ENCODE measurements around the gene ZNF341. TPM values are rescaled to one million over a fixed set of nuclear protein-coding genes. Genes with fewer than 3 reads are reported as not detected.
"Not testable (repeated sequence)": the region's sequence is repeated elsewhere in the genome, so short reads cannot be mapped to it uniquely, and the experiment has no call there.

ZNF341 gene
- polyA plus RNA-seq (ENCODE audit: insufficient read length): 3.6 TPM

DNA sequence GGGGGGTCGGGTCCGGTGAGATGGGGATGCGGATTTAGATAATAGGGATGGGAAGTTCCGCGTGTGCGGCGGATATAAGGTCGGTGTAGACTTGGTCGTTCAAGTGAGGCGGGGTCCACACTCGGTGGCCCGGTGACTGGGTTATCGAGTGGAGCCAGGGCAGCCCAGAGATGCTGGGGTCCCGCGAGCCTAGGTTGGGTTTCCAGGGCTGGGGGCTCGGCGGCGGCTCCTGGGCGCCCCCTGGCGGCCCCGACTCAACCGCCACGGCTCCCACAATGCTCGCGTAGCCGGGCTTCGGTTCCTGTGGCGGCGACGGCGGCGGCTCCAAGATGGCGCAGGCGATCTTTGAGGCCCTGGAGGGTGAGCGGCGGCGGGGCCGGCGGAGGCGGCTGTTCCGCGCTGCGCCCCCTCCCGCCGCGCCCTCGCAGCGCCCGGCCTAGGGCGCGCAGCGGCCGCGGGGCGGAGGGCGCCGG, at the start of gene ZNF341:
Gene ZNF341 (plus strand): TSS at position 304 of the 473 bp plus-strand sequence. CDS start 26 bp downstream, at position 330.
- no peak for DNase-seq

DNA sequence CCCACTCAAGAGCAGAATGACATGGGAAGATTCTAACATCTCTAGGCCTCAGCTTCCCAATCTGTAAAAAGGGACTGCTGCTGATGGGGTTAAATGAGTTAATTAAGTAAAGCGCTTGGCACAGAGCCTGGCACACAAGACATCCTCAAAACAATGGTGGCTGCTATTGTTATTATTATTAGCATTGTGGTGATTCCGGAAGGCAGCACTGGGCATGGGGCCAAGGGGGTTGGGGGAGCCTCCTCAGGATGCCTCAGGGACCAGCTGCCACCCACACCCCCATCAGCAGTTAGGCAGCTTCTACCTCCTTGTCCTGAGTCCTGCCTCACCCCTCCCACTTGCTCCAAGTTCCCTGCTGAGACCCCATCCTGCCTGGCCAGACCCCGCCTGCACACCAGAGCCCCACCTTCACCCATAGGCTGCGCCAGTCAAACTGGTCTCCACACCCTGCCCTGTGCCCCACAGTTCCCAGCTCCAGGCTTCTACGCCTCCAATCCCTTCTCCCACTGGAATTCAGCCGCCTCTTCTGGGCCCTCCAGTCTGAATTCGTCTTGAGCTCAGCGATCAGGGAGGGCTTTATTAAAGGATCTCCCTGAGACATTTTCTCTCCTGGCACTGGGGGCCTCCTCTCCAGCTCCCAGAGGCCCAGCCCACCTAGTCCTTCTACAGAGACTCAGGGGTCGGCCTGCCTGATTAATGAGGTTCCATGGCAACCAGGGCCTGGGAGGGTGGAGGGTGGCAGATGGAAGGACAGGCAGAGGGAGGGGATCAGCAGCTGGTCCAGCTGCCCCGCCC, 47.1 kb upstream of the ZNF341 start:
- no peak for DNase-seq

DNA sequence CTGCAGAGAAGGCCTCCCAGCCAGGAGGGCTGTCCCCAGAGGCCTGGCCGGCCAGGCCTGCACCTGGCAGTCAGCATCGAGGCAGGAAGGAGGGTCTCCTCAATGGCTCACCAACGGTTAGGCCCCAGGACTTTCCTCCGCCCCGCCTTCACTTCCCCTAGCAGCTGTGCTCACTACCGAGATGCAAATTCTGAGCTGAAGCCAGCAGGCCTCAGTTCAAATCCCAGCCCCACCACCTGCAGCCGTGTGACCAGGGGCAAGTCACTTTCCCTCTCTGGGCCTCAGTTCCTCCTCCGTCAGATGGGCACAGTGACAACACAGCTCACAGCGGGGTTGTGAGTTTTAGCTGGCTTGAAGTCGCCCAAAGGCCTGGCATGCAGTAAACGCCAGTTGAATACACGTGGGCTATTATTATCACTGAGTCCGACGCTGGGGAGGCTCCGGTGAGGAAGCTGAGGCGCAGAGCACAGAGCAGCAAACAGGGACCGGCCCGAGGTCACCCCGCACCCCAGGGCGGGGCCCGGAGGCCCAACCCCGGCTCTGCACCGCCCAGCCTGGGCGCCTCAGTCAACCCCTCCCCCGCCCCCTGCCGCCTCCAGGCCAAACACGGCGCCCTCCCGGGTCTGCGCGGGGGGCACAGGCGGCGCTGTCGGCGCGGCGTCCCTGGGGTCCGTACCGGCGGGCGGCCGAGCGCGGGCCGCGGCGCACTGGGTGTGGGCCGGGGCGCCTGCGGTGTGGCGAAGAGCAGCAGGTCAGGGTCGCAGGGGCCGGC, 46.3 kb upstream of the ZNF341 start:
- peak; percentile 57 for DNase-seq

DNA sequence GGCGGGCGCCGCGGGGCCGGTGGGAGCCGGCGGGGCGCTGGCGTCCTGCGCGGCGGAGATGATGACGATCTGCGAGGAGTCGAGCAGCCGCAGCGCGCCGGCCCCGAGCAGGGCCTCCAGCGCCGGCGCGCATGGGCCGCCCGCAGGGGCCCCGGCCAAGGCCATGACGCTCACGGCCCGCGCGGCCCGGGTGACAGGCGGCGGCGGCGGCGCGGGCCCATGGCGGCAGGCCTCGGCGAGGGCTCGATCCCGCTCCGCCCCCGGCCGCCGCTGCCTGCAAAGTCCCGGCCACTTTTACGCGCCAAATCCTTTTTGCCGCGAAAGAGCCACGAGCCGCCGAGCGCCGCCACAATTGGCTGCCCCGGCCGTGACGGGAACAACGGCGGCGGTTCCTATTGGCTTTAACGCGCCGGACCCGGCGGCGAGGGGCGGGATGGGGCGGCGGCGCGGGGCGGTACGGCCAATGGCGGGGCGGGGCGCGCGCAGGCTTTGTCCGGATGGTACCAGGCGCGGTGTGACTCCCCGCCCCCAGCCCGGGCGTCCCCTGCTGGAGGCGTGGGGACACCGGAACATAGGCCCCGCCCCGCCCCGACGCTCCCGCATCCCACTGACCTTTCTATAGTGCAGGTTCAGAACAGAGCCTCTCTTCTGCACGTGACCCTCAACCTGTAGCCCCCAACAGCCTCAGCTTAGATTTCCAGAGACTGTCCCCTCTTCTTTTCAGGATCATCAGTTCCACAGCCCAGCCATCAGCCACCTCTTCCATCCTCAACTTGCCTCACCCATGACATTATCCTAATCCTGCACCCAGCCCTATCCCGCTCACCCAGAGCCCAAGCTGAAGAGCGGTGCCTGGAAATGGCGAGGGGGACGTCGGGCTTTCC, 45.5 kb upstream of the ZNF341 start, which contains the start of gene E2F1:
Gene E2F1 (minus strand): TSS at position 286 of the 884 bp plus-strand sequence. CDS start 121 bp downstream, at position 165.
- DNase-seq: peak; percentile 94

DNA sequence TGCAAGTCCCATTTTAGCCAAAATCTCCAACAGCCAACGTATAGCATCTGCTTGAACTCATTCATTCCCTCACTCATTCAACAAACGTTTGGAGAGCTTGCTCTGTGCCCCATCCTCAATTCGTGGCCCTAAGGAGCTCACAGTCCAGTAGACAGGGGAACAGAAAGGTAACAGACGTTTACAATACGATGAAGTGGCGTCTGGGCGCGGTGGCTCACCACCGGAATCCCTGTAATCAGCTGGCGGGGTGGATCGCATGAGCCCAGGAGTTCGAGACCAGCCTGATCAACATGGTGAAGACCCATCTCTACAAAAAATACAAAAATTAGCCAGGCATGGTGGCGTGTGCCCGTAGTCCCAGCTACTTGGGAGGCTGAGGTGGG, 44.8 kb upstream of the ZNF341 start:
- DNase-seq: no peak

DNA sequence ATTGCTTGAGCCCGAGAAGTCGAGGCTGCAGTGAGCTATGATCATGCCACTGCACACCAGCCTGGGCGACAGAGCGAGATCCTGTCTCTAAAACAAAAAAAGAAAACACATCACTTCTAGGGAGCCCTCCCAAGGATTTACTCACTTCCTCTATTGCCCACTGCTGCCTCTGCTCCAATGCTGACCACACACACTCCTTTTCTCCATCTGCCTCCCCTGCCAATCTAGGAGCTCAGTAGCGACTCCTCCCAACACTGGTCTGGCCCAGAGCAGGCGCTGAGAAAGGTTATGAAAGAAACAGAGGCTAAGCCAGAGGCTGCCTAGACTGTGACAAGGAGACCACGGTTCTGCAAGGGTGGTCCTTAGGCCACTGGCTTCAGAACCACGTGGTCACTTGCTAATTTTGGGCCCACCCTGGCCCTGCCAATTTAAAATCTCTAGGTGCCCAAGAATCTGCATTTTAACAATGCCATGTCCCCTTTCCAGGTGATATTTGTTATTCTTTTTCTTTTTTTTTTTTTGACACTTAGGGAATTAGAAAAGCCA, 44.4 kb upstream of the ZNF341 start:
- DNase-seq: no peak

DNA sequence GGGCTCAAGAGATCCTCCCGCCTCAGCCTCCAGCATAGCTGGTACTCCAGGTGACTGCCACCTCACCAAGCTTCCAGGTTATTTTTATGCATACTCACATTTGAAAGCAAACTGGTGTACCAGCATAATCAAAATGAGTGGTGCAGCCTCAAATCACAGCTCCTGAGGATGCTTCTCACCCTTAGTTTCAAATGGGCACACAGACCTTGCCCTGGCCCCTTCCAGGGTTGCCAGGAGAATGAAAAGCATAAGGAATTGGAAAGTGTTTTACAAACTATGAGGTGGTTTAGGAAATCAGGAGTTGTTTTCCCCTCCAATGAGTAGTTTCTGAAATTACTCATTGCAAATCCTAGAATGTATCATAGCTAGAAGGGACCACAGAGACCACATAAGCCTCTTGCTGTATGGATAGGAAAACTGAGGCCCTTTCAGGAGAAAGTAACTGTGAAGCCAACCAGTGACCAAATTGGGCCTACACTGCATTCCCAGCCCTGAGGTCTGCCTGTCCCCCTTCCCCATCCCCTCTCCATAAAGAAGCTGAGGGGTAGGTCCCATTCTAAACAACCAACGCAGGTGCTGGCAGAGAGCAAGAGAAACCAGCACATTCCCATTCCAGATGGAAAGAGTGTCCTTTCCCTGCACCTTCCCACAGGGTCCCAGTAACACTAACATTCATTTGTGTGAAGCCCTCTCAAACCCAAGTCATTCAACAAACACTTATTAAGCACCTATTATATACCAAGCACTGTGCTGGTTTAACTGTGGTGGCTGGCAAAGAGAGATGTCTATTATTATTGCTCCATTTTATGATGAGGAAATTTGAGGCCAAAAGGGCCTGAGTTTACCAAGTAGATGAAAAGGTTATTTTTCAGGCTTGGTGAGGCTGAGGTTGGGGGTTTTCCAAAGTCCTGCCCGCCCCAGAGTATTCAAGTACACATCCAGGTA, 43.5 kb upstream of the ZNF341 start:
- DNase-seq: no peak

DNA sequence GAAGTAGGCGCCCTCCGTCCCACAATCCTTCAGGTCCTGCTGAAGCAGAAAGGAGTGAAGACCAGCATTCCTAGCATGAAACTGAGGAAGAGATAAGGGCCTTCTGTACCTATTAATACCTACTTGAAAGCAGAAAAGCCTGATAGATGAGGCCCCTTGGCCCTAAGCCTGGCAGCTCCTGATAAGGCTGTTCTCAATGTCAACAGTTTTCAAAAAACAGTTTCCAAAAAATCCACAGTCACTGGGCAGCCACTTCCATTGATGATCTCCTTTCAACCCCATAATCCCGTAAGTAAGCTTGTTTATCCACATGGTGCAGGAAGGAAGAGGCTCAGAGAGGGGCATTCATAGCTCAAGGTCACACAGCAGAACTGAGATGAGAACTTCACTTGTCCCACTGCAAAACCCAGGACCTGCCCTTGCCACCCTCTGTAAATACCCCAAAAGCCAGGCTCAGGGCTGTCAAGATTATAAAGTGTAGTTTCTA, 42.8 kb upstream of the ZNF341 start:
- DNase-seq: no peak

DNA sequence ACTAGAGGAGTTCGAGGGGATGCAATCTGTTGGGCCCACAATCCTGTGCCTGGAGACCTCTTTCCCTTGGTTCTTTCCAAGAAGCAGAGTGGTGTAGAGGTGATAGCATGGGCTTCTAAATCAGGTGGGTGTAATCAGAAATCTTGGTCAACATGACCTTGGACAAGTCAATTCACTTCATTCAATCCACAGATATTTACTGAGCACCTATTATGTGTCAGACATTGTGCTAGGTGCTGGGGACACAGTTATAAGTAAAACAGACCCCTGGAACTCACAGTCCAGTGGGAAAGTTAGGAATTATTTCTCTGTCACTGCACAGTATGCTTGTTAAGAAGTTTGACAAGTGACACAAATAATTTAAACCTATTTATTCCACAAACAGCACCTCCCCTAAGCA, 42.3 kb upstream of the ZNF341 start:
- no peak for DNase-seq

DNA sequence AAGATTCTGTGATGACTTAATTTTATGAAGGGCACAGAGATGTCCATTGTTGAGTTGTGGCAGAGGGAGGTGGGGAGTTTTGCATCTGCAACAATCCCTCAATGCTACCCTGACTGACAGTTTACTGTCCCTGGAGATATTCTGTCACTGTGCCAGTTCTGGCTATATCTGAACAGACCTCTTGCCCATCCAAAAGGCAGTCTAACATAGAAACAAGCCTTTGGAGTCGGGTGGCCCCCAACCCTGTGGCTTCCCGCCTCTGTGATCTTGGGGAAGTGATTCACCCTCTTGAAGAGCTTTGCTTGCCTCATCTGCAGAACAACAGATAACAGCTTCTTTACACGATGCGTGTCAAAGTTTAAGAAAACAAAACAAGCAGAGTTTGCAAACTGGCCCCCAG, 41.8 kb upstream of the ZNF341 start:
- DNase-seq: no peak

DNA sequence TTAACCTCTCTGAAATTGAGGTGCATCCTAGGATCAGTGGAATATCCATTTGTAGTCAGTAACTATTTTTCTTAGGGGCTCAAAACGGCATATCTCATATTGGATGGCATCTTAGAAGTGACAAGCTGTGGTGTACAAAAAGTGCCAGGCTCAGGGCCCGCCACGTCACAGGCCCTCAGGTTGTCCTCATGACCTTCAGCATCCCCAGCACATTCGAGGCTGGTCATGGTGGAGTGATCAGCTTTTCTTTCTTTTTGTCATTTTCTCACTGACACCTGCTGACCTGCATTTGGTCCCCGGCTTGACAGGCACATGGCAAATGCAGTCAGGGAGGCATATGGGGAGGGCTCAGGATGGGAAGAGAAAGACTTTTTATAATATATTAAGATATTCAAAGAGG, 38.5 kb upstream of the ZNF341 start:
- DNase-seq: no peak

DNA sequence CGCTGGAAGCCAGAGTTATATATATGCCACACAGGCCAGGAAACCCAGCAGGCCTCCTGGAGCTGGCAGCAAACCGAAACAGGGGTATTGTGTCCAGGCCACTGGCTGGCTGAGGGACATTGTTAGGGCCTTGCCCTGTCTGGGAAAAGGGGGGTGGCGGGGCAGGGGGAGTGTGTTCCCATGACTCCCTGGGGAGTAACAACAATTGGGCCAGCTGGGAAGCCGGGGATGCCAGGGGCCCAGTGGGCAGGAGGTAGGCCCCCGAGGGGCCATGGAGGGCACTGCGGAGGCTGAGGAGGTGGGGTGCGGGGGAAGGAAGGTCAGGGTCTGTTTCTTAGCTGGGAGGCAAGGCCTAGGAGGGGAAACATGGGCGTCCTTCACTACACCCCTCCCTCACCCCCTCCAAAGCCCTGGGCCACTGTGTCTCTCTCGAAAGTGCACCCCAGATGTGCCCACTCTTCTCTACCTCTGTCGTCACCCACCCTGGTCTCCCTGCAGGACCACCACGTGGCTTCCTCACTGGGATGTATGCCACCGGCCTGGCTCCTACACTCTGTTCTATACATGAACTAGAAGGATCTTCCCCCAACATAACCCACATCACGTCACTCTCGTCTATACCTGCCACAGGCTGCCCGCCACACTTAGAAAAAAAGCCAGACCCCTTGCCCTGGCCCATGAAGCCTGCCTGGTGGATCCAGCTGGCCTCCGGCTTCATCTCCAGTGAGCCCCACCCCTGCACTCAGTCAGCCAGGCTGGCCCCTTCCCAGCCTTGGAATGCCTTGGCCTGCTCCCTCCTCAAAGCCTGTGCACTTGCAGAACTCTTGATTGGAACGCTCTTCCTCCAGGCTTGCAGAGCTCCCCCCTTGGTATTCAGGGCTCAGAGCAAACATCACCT, 37.8 kb upstream of the ZNF341 start:
- peak; percentile 64 for DNase-seq

DNA sequence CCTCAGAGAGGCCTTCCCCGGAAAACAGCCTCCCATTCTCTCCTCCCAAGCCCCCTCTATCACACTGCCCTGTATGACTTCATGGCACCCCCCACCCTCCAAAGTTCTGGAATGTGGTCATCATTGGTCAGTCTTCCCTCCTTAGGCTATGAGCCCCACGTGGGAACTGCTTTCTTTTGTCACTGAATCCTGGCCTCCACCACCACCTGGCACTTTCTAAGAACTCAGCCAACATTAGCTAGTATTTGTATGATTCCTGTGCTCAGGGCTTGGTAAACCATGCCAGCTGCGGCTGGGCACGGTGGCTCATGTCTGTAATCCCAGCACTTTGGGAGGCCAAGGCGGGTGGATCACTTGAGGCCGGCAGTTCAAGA, 37.2 kb upstream of the ZNF341 start:
- DNase-seq: no peak

DNA sequence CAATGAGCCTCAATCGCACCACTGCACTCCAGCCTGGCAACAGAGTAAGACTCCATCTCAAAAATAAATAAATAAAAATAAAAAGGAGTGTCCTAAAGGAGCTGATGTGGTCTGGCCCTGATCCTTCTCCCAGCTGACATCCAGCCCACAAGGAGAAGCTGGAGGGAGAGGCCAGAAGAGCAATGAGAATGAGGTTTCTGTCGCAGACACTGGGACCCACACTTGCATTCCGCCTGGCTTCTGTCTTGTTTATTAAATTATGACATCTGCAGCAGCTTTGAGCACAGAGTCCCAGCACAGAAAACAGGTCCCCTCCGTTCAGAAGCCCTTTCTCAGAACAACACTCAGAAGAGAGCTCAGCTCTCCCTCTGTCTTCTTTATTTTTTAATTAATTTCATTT, 35.3 kb upstream of the ZNF341 start:
- DNase-seq: no peak

DNA sequence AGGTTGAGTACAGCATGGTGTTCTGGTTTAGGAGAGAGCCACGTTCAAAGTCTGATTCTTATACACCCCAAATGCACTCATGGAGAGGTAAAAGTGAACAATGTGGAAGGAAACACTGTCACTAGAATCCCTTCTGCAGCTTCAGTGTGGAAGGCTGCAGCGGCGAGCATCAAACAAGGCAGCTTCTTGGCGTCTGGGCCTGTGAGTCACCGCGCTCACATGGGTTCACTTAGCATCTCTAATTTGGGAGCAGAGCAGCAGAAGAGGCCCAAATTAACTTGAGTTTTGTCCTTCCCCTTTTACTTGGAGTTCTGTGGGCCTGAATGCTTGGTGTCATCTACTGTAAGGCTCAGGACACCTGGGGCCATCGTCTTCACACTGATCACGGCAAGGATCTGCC, 34.7 kb upstream of the ZNF341 start:
- DNase-seq: peak; percentile 74

DNA sequence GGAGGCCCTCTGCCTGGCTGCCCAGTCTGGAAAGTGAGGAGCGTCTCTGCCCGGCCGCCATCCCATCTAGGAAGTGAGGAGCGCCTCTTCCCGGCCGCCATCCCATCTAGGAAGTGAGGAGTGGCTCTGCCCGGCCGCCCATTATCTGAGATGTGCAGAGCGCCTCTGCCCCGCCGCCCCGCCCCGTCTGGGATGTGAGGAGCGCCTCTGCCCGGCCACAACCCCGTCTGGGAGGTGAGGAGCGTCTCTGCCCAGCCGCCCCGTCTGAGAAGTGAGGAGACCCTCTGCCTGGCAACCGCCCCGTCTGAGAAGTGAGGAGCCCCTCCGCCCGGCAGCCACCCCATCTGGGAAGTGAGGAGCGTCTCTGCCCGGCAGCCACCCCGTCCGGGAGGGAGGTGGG, 32.8 kb upstream of the ZNF341 start:
- DNase-seq: not testable (repeated sequence)

DNA sequence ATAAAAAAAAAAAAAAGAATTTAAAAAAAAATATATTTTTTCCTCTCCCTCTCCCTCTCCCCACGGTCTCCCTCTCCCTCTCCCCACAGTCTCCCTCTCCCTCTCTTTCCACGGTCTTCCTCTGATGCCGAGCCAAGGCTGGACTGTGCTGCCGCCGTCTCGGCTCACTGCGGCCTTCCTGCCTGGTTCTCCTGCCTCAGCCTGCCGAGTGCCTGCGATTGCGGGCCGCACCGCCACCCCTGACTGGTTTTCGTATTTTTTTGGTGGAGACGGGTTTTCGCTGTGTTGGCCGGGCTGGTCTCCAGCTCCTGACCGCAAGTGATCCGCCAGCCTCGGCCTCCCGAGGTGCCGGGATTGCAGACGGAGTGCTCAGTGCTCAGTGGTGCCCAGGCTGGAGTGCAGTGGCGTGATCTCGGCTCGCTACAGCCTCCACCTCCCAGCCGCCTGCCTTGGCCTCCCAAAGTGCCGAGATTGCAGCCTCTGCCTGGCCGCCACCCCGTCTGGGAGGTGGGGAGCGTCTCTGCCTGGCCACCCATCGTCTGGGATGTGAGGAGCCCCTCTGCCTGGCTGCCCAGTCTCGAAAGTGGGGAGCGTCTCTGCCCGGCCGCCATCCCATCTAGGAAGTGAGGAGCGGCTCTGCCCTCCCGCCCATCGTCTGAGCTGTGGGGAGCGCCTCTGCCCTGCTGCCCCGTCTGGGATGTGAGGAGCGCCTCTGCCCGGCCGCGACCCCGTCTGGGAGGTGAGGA, 30.9 kb upstream of the ZNF341 start:
- DNase-seq: not testable (repeated sequence)

DNA sequence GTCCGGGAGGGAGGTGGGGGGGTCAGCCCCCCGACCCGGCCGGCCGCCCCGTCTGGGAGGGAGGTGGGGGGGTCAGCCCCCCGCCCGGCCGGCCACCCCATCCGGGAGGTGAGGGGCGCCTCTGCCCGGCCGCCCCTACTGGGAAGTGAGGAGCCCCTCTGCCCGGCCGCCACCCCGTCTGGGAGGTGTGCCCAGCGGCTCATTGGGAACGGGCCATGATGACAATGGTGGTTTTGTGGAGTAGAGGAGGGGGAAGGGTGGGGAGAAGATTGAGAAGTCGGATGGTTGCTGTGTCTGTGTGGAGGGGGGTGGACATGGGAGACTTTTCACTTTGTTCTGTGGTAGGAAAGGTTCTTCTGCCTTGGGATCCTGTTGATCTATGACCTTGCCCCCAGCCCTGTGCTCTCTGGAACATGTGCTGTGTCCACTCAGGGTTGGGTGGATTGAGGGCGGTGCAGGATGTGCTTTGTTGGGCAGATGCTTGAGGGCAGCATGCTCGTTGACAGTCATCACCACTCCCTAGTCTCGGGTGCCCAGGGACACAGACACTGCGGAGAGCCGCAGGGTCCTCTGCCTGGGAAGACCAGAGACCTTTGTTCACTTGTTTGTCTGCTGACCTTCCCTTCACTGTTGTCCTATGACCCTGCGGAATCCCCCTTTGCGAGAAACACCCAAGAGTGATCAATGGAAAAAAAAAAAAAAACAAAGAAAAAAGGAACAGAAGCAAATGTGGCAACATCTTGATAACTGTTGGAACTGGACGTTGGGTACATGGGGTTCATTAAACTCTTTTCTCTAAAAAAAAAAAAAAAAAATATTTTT, 30.0 kb upstream of the ZNF341 start:
- DNase-seq: no peak

All from hindlimb muscle (tissue), 1 donor.